ENCODE measurements around the gene STKLD1.
A peak's percentile ranks its signal among the peaks of the same experiment; 100 is the strongest.

Gene STKLD1

GRCh38 chr9:133346021-133346785 is 30.0 kb upstream of the STKLD1 start:
- no peak for DNase-seq

- DNase-seq, result peak; percentile 56 to 69 (median 64)
Observed at GRCh38 chr9:133347515-133347984, 28.6 kb upstream of the STKLD1 start.

GRCh38 chr9:133347985-133348717 is 28.0 kb upstream of the STKLD1 start, which contains the start of the genes MED22 and RPL7A:
MED22 (minus strand) TSS chr9:133348131; CDS start chr9:133346662, 1,469 bp downstream.
RPL7A (plus strand) TSS chr9:133348218; CDS start chr9:133348244, 26 bp downstream.
- DNase-seq, result peak; percentile 97 to 99 (median 99)

- no peak for DNase-seq
Observed at GRCh38 chr9:133348718-133349573, 27.2 kb upstream of the STKLD1 start.

- DNase-seq, result no peak
Observed at GRCh38 chr9:133349965-133350616, 26.1 kb upstream of the STKLD1 start.

- DNase-seq, result no peak
Observed at GRCh38 chr9:133351526-133351907, 24.6 kb upstream of the STKLD1 start.

- DNase-seq, result peak; percentile 73 to 82 (median 75)
Observed at GRCh38 chr9:133351908-133352634, 24.1 kb upstream of the STKLD1 start.

GRCh38 chr9:133352635-133353340 is 23.4 kb upstream of the STKLD1 start:
- no peak for DNase-seq

- DNase-seq, result no peak
Observed at GRCh38 chr9:133353548-133353947, 22.6 kb upstream of the STKLD1 start.

- no peak for DNase-seq
Observed at GRCh38 chr9:133354766-133355165, 21.4 kb upstream of the STKLD1 start.

- no peak for DNase-seq
Observed at GRCh38 chr9:133355881-133356357, 20.2 kb upstream of the STKLD1 start.

- peak; percentile 89 to 97 (median 96) for DNase-seq
Observed at GRCh38 chr9:133356391-133357091, 19.6 kb upstream of the STKLD1 start, which contains the start of the genes SURF1 and SURF2. SURF1 (minus strand) TSS chr9:133356487; CDS start chr9:133356453, 34 bp downstream. SURF2 (plus strand) TSS chr9:133356550; CDS start chr9:133356593, 43 bp downstream.

- no peak for DNase-seq
Observed at GRCh38 chr9:133357656-133358055, 18.5 kb upstream of the STKLD1 start.

- no peak for DNase-seq
Observed at GRCh38 chr9:133359399-133360175, 16.6 kb upstream of the STKLD1 start.

- no peak for DNase-seq
Observed at GRCh38 chr9:133360400-133361393, 15.5 kb upstream of the STKLD1 start.

- DNase-seq, result no peak
Observed at GRCh38 chr9:133361507-133362092, 14.6 kb upstream of the STKLD1 start.

- DNase-seq, result no peak
Observed at GRCh38 chr9:133362359-133363044, 13.7 kb upstream of the STKLD1 start.
